Mesodermal cell (in vitro differentiated cells): ENCODE results near the gene LYPD3.

Experiments
- H3K27ac ChIP-seq: 2 replicates; pipeline ENCODE4 v1.7.0; 2013; ENCODE audit warnings: mild to moderate bottlenecking, low read depth, low read length, moderate library complexity; ENCODE audit not compliant: severe bottlenecking
- H3K36me3 ChIP-seq: 2 replicates; pipeline ENCODE4 v1.7.1; 2013; ENCODE audit warnings: mild to moderate bottlenecking, low read length, moderate library complexity; ENCODE audit not compliant: control insufficient read depth, insufficient read depth
- H3K4me1 ChIP-seq: one replicate; pipeline ENCODE4 v1.7.1; 2013; ENCODE audit warnings: mild to moderate bottlenecking, low read length; ENCODE audit not compliant: insufficient read depth, control insufficient read depth, poor library complexity, severe bottlenecking
- H3K4me3 ChIP-seq: 2 replicates; pipeline ENCODE4 v1.7.0; 2013; ENCODE audit warnings: low read length, control low read depth, mild to moderate bottlenecking; ENCODE audit not compliant: insufficient read depth, poor library complexity, severe bottlenecking; ENCODE audit errors: extremely low read depth
- H3K9me3 ChIP-seq: 2 replicates; pipeline ENCODE4 v1.7.1; 2013; ENCODE audit warnings: mild to moderate bottlenecking, low read length, moderate library complexity; ENCODE audit not compliant: control insufficient read depth
- WGBS, 2 experiments: methylation state at CpG; one replicate each; pipeline ENCODE4 v1.1.5; 2013; ENCODE audit warnings: missing lambda C conversion rate in 2 of 2; ENCODE audit not compliant: insufficient coverage in 2 of 2; 5-methylcytosine and 5-hydroxymethylcytosine counted together

The LYPD3 gene

GRCh38 chr19:43435775-43436174 lies 29.6 kb downstream of the LYPD3 start:
- H3K9me3 ChIP-seq: peaks cover 5% of the 10 kb centered on the region
- H3K4me3 ChIP-seq: no peak overlapping the region
- H3K4me1 ChIP-seq: no peaks in the 10 kb centered on the region
- WGBS, 2 experiments: 87 to 94% methylated on average over 3 of the region's 3 CpGs
- no peak overlapping the region for H3K27ac ChIP-seq
- H3K36me3 ChIP-seq: no peaks in the 10 kb centered on the region

GRCh38 chr19:43433689-43434088 lies 31.7 kb downstream of the LYPD3 start:
- whole genome bisulfite sequencing, 2 experiments: 80 to 93% methylated on average over 1 to 5 of the region's 6 CpGs
- Histone ChIP-seq H3K9me3 (no peaks in the 10 kb centered on the region), H3K4me3 (no peak overlapping the region), H3K4me1 (no peaks in the 10 kb centered on the region), H3K27ac (no peak overlapping the region), H3K36me3 (no peaks in the 10 kb centered on the region)

- Histone ChIP-seq H3K4me3 (no peak overlapping the region), H3K27ac (no peak overlapping the region), H3K9me3 (no peaks in the 10 kb centered on the region), H3K36me3 (no peaks in the 10 kb centered on the region), H3K4me1 (no peaks in the 10 kb centered on the region)
- 73 to 89% methylated on average over 1 of the region's 2 CpGs for WGBS, 2 experiments
Measured at GRCh38 chr19:43433358-43433673, 32.1 kb downstream of the LYPD3 start.

GRCh38 chr19:43430976-43431375 lies 34.4 kb downstream of the LYPD3 start:
- 80 to 86% methylated on average over 1 to 7 of the region's 9 CpGs for WGBS, 2 experiments
- H3K27ac ChIP-seq: no peak overlapping the region

GRCh38 chr19:43430142-43430710 lies 35.2 kb downstream of the LYPD3 start:
- Histone ChIP-seq H3K9me3 (no peaks in the 10 kb centered on the region), H3K4me3 (no peak overlapping the region), H3K27ac (no peak overlapping the region), H3K36me3 (no peaks in the 10 kb centered on the region), H3K4me1 (no peaks in the 10 kb centered on the region)
- WGBS, 2 experiments: 76 to 100% methylated on average over 3 of the region's 6 CpGs

More at GRCh38 chr19:43430976-43431375, 34.4 kb downstream of the LYPD3 start:
- no peak overlapping the region for H3K4me3 ChIP-seq
- no peaks in the 10 kb centered on the region for H3K9me3 ChIP-seq
- no peaks in the 10 kb centered on the region for H3K4me1 ChIP-seq
- H3K36me3 ChIP-seq: no peaks in the 10 kb centered on the region

- no peak overlapping the region for H3K27ac ChIP-seq
- no peaks in the 10 kb centered on the region for H3K9me3 ChIP-seq
- no peak overlapping the region for H3K4me3 ChIP-seq
- H3K4me1 ChIP-seq: no peaks in the 10 kb centered on the region
- no peaks in the 10 kb centered on the region for H3K36me3 ChIP-seq
- WGBS, 2 experiments: 91 to 96% methylated on average over 4 to 5 of the region's 7 CpGs
Measured at GRCh38 chr19:43429395-43429794, 36.0 kb downstream of the LYPD3 start.

- 38 to 39% methylated on average over 7 to 8 of the region's 8 CpGs for WGBS, 2 experiments
- no peak overlapping the region for H3K27ac ChIP-seq
- no peaks in the 10 kb centered on the region for H3K4me1 ChIP-seq
- H3K36me3 ChIP-seq: no peaks in the 10 kb centered on the region
- H3K4me3 ChIP-seq: no peak overlapping the region
- H3K9me3 ChIP-seq: no peaks in the 10 kb centered on the region
Measured at GRCh38 chr19:43425567-43426392, 39.6 kb downstream of the LYPD3 start.

GRCh38 chr19:43423779-43424178 lies 41.6 kb downstream of the LYPD3 start:
- H3K27ac ChIP-seq: no peak overlapping the region
- no peak overlapping the region for H3K4me3 ChIP-seq
- no peaks in the 10 kb centered on the region for H3K9me3 ChIP-seq
- WGBS, 2 experiments: 100% methylated on average over 1 to 3 of the region's 5 CpGs
- no peaks in the 10 kb centered on the region for H3K36me3 ChIP-seq
- H3K4me1 ChIP-seq: no peaks in the 10 kb centered on the region

- H3K4me3 ChIP-seq: no peak overlapping the region
- no CpG with 5 or more reads among the region's 1 CpG for whole genome bisulfite sequencing, 2 experiments
Measured at GRCh38 chr19:43422689-43423066, 42.7 kb downstream of the LYPD3 start.

GRCh38 chr19:43422000-43422688 lies 43.3 kb downstream of the LYPD3 start:
- Histone ChIP-seq H3K27ac (no peak overlapping the region), H3K4me1 (no peaks in the 10 kb centered on the region), H3K36me3 (no peaks in the 10 kb centered on the region), H3K4me3 (no peak overlapping the region), H3K9me3 (no peaks in the 10 kb centered on the region)
- 100% methylated on average over 1 of the region's 2 CpGs; no CpG with 5 or more reads in 1 of the 2 experiments for WGBS, 2 experiments

More at GRCh38 chr19:43422689-43423066, 42.7 kb downstream of the LYPD3 start:
- H3K36me3 ChIP-seq: no peaks in the 10 kb centered on the region
- no peaks in the 10 kb centered on the region for H3K9me3 ChIP-seq
- no peak overlapping the region for H3K27ac ChIP-seq
- no peaks in the 10 kb centered on the region for H3K4me1 ChIP-seq

GRCh38 chr19:43420954-43421353 lies 44.5 kb downstream of the LYPD3 start:
- Histone ChIP-seq H3K4me1 (no peaks in the 10 kb centered on the region), H3K27ac (no peak overlapping the region), H3K4me3 (no peak overlapping the region), H3K36me3 (no peaks in the 10 kb centered on the region), H3K9me3 (no peaks in the 10 kb centered on the region)
- 54 to 68% methylated on average over 6 of the region's 6 CpGs for WGBS, 2 experiments
